ENCODE data around the gene BAK1.

Gene BAK1

GRCh38 chr6:33579828-33580714 is at the start of gene BAK1:
Gene BAK1 (minus strand): TSS chr6:33580276. CDS start chr6:33577604, 2,672 bp downstream.
- DNase-seq (ENCODE audit: low read depth in 2 of 3, low spot score in 1 of 3): peak; percentile 75 to 81 (median 76)

- DNase-seq (ENCODE audit: low read depth in 2 of 3, low spot score in 1 of 3): no peak
Measured at GRCh38 chr6:33628401-33628964, 48.4 kb upstream of the BAK1 start.

- no peak for DNase-seq (ENCODE audit: low read depth in 2 of 3, low spot score in 1 of 3)
Measured at GRCh38 chr6:33627876-33628275, 47.8 kb upstream of the BAK1 start.

- DNase-seq (ENCODE audit: low read depth in 2 of 3, low spot score in 1 of 3): no peak
Measured at GRCh38 chr6:33624856-33625255, 44.8 kb upstream of the BAK1 start.

DNA sequence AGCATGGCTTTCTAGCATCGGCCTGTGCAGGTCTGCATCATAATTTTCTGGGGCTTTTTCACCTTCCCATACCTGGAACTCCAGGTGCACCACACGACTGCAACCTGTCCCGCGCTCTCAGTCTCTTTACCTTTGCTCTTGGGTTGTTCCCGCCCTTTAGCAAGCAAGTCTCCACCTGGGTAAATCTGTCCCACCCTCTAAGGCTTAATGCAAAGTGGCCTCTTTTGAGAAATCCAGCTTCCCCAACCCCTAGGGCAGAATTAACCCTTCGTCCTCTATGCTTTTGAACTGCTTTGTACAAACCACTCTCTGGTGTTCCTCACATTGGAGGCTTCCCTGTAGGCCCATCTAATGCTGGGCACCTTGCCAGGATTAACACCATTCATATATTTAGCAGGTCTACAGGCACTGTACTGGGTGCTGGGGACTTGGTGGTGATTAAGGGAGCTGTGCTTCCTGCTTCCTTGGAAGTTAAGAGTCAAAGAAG is 43.9 kb upstream of the BAK1 start:
- no peak for DNase-seq (ENCODE audit: low read depth in 2 of 3, low spot score in 1 of 3)

- DNase-seq (ENCODE audit: low read depth in 2 of 3, low spot score in 1 of 3): no peak
Measured at GRCh38 chr6:33622456-33623431, 42.7 kb upstream of the BAK1 start.

DNA sequence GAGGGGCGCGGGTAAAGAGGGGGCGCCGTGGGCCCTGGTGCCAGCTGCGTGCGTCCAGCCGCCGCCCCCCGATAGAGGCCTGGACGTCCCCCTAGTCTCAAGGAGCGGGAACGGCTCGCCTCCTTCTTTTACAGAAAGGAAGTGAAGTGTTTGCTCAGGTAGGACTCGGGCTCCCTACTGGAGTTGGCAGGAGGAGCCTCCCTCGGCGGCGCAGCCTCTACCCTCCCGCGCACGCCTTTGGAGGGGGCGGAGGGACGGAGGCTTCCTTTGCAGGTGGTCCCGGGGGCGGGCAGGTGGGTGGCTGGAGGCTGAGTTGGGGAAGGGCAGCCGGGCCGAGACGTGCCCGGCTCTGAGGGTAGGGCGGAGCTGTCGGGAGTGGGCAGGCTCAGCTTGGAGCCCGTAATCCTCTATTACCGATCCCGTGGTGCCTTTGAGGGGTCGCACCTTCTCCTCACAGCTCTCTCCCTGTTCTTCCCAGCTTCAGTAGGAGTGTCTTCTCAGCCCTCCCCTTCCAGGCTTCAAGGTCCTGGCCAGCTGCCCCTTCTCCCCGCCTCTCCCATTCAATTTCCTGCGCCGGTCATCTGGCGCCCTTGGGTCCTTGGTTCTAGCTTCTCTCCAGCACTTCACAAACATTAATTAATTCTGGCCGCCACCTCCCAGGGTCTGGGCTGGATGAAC is 41.8 kb upstream of the BAK1 start:
- peak in 2 of 3 donors; percentile 17 to 27 for DNase-seq (ENCODE audit: low read depth in 2 of 3, low spot score in 1 of 3)

DNA sequence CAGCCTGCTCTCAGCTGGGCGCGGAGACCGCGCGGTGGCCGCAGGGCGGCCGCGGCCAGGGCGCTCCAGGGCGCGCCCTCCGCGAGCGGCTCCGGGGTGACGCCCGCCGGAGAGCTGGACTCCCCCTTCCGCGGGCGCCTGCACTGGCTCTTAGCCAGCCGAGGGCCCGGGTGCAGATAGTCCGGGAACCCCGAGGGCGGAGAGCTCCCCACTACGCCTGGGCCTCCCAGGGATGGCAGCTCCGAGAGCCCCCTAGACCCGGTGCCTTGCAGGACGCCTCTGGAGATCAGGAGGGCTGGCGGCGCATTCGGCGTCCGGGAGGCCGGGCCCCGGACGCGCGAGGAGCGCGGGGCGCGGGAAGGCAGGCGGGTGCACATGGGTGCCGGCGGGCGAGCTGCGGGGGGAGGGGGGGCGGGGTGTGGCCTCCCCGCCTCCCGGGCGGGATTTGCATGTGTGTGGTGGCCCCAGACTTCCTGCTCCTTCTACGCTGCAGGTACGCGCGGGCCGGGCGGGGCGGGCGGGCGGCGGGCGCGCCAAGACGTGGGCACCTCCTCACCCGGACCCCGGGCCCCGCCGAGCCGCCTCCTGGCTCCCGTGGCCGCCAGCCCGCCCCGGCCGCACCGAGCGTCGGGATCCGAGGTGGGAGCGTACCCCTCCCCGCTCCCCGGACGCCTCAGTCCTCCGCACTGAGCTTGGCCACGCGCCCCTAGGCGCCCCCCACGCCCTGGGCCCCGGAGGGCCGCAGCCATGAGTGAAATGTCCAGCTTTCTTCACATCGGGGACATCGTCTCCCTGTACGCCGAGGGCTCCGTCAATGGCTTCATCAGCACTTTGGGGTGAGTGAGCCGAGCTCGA is 41.0 kb upstream of the BAK1 start, which contains the start of gene ITPR3:
TSS of gene ITPR3 (plus strand) at position 467 of the 855 bp plus-strand sequence. CDS start at position 748, 281 bp downstream.
- peak; percentile 49 to 63 (median 50) for DNase-seq (ENCODE audit: low read depth in 2 of 3, low spot score in 1 of 3)

DNA sequence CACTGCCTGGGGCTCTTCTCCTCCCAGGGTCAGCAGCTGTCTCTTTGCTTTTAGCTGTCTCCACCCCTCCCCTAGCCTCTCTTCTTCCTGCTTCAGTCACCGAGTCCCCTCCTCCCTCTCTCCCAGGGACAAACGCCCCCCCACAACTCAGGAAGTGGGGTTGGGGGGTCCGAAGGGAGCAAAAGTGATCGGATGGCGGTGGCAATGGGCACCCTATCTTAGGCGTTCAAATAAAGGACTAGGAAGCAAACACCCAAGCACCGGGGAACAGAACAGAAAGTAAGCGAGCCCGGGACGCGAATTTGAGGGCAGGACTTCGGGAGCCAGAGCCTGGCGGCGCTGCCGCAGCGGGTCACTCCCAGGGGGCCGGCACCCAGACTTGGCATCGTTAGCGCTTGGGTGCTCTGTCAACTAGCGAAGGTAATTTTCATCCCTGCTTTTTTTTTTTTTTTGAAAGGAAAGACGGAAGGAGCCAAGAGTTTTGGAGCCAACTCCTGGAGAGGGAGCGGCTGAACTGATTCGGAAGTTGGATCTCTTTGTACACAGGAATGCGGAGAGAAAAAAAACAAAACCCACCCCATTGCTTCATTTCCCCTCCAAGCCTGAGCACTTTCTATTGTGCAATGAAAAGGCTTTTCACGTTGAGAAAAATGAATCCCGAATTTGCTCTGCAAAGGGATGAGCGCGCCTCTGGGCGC is 40.2 kb upstream of the BAK1 start:
- peak in 2 of 3 donors; percentile 28 to 32 for DNase-seq (ENCODE audit: low read depth in 2 of 3, low spot score in 1 of 3)

GRCh38 chr6:33619166-33619840 is 39.2 kb upstream of the BAK1 start:
- no peak for DNase-seq (ENCODE audit: low read depth in 2 of 3, low spot score in 1 of 3)

DNA sequence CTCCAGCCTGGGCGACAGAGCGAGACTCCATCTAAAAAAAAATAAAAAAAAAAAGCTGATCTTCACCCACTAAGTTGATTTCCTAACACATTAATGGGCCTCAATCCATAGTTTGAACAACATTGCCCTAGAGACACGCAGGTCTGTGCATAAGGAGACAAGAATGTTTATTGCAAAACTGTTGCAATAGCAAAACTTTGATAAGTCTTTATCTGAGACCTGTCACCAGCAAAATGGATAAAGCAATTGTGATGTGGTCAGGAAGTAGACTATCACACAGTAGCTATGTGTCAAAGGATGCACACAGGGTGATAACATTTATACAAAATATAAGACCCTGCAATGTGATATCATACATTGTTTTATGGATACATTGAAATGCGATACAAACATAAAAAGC is 36.8 kb upstream of the BAK1 start:
- no peak for DNase-seq (ENCODE audit: low read depth in 2 of 3, low spot score in 1 of 3)

DNA sequence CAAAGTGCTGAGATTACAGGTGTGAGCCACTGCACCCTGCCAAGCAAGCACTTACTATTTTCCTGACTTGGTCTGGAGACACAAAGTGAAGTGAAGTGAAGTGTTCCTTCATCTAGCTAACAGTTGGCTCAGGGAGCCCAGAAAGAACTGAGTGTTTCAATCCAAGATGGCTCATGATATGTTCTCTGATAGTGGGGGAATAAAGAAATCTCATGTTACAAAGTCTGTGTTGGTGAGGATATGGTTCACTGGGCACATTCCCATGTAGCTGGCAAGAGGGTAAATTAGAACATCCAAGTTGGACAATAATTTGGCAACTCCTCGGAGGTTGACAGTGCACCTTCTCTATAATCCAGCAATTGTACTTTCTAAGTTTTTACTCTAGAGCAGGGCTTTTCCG is 36.0 kb upstream of the BAK1 start:
- DNase-seq (ENCODE audit: low read depth in 2 of 3, low spot score in 1 of 3): no peak

DNA sequence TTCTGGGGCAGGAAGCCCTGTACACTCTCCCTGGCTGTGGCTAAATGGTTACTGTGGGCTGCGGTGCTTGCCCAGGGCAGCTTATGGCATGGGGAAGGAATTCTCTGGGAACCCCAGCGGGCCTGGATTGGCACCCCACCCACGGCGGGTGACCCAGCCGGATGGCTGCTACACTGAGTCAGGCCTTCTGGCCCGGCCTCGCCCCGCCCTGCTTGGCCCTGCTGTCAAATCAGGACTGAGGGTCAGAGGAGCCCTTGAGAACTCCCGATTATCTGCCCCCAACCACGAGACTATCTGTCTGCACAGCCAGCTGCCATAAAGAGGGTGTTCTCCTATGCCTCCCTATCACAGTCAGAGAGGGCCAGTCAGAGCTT is 33.7 kb upstream of the BAK1 start:
- no peak for DNase-seq (ENCODE audit: low read depth in 2 of 3, low spot score in 1 of 3)

DNA sequence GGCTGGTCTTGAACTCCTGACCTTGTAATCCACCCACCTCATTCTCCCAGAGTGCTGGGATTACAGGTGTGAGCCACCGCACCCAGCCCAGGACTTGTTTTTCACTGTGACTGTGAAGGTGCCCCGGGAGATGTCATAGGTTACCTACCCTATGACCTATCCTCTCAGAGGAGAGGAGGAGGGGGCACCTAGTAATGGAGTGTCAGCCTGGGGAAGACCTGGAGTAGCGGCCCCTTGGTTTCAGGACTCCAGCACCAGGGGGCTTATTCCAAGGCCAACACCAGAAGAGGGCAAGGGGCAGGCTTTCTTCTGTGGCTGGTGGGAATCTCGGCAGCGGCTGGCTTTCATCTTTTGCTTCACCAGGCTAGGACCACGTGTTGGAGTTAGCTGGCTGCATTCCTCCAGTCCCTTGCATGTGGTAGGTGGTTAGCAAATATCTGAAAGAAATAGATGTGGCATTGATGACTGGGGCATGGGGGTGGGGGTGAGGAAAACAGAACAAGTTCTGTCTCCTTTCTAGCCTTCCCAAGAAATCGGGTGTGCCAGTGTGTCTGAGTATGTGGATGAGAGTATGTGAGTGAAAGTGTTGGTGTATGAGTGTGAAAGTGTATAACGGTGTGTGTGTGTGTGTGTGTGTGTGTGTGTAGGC is 33.2 kb upstream of the BAK1 start:
- DNase-seq (ENCODE audit: low read depth in 2 of 3, low spot score in 1 of 3): no peak

DNA sequence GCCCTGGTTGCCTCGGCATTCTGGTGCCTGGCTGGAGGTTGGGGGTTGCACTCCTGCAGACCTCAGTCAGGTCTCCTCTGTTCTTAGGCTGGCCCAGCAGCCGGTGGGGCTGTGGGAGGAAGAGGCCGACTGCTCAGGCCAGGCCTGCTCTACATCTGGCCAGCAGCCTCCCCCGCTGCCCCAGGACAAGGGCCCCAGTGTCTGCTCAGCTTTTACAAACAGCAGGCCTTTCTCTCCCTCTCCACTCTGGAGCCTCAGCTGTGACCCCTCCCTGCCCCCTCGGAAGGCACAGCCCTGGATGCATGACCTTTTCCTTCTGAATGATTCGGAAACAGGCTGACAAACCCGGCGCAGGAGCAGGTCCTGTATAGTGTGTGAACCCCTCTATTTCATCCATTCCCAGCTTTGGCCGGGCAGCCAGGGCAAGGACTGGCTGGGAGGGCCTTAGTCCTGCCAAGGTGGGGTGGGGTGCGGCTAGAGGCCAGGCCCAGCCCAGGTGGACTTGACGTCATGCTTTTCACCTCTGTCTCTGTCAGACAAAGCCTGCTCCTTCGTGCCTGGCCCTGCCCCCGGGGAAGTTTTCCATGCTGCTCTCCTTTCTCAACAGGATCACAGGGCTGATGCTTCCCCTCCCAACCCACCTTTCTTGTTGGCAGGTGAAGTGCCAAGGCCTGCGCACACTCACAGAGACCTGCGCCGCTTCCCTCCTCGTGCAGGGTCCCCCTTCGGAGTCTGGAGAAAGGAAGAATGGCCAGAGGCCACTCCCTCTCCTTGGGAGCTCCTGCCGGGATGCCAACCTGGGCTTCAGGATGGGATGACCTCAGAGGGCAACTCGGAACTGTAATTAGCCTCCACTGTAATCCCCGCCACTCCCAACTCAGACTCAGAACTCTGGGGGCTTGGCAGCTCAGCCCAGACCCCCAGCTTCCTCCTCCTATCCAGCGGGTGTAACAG is 31.0 kb upstream of the BAK1 start:
- no peak for DNase-seq (ENCODE audit: low read depth in 2 of 3, low spot score in 1 of 3)

DNA sequence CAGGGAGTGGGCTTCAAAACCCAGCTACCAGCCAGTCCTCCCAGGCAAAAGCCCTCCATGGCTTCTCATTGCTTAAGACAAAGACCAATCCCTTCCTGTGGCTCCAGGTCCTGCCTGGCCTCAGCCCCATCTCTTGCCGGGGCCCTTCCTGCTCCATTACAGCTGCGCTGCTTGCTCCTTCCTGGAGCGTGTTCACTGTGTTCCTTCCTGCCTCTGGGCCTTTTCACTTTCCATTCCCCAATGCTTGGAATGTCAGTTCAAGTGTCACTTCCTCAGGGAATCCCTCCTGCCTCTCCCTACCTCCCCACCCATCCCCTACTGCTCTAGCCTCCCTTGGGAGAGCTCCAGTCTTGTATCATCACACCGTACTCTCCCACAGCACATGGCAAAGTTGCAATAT is 30.0 kb upstream of the BAK1 start:
- no peak for DNase-seq (ENCODE audit: low read depth in 2 of 3, low spot score in 1 of 3)

- no peak for DNase-seq (ENCODE audit: low read depth in 2 of 3, low spot score in 1 of 3)
Measured at GRCh38 chr6:33609528-33609927, 29.5 kb upstream of the BAK1 start.

Data from stimulated activated CD4-positive, alpha-beta T cell treated with anti-CD3 and anti-CD28 coated beads, Interleukin-12 subunit alpha, Interleukin-12 subunit beta, amount 100 ng/mL, for 48 hours (primary cell).